K562 (cell line): ENCODE data around the gene STIM1. TPM values are rescaled to one million over a fixed set of nuclear protein-coding genes. Genes with fewer than 3 reads are reported as not detected.

ENCODE experiments used
- CBFA2T2 ChIP-seq: fragments of 450-650 bp; conservative IDR thresholded peaks from 2 replicates; pipeline ENCODE4 v1.6.1; 2017; ENCODE audit warnings: mild to moderate bottlenecking
- EP400 ChIP-seq: fragments of 450-650 bp; IDR thresholded peaks from 2 replicates; pipeline ENCODE4 v1.6.1; 2017; ENCODE audit warnings: antibody characterized with exemption, mild to moderate bottlenecking, moderate library complexity
- FOXJ2 ChIP-seq: fragments of 200-800 bp; sonication (Bioruptor generic); IDR thresholded peaks from 2 replicates; pipeline ENCODE4 v1.6.1; 2016; ENCODE audit warnings: missing genetic modification characterization, missing compliant biosample characterization
- GTF2B ChIP-seq: IDR thresholded peaks from 2 replicates; pipeline ENCODE4 v1.6.1; 2011; ENCODE audit not compliant: insufficient read length; ENCODE audit errors: extremely low read depth
- HMG20A ChIP-seq: fragments of 450-650 bp; formaldehyde crosslinking; conservative IDR thresholded peaks from 2 replicates; pipeline ENCODE4 v1.4.0; 2020; ENCODE audit warnings: mild to moderate bottlenecking, mixed read lengths
- MAFK ChIP-seq: IDR thresholded peaks from 2 replicates; pipeline ENCODE4 v1.6.1; 2011; ENCODE audit warnings: low read length, improper control_type of control experiment
- NBN ChIP-seq: fragments of 450-650 bp; IDR thresholded peaks from 2 replicates; pipeline ENCODE4 v1.6.1; 2016; ENCODE audit warnings: low read depth, mild to moderate bottlenecking
- NFIC ChIP-seq: fragments of 450-650 bp; IDR thresholded peaks from 2 replicates; pipeline ENCODE4 v1.6.1; 2017; ENCODE audit warnings: mild to moderate bottlenecking, inconsistent platforms
- POLR2G ChIP-seq: fragments of 200-400 bp; formaldehyde crosslinking; IDR thresholded peaks from 2 replicates; pipeline ENCODE4 v1.6.1; 2017; ENCODE audit warnings: low read depth, mild to moderate bottlenecking, antibody characterized with exemption, low read length, moderate library complexity
- TFAP4 ChIP-seq: sonication (generic); formaldehyde crosslinking; IDR thresholded peaks from 2 replicates; pipeline ENCODE4 v1.8.0; 2022; ENCODE audit warnings: missing genetic modification reagents, mild to moderate bottlenecking, moderate library complexity, borderline replicate concordance
- ZNF140 ChIP-seq: fragments of 250-450 bp; sonication (Bioruptor Pico); IDR thresholded peaks from 2 replicates; pipeline ENCODE4 v1.8.0; 2021; ENCODE audit warnings: moderate library complexity, mild to moderate bottlenecking, inconsistent platforms
- ZNF41 ChIP-seq: fragments of 250-450 bp; sonication (Bioruptor Pico); conservative IDR thresholded peaks from 2 replicates; pipeline ENCODE4 v1.4.0; 2020; ENCODE audit warnings: mild to moderate bottlenecking
- ZNF507 ChIP-seq: conservative IDR thresholded peaks from 2 replicates; pipeline ENCODE4 v1.6.1; 2017; ENCODE audit warnings: missing genetic modification characterization, missing compliant biosample characterization
- ZNF592 ChIP-seq: fragments of 450-650 bp; IDR thresholded peaks from 2 replicates; pipeline ENCODE4 v1.6.1; 2017; ENCODE audit warnings: antibody characterized with exemption, mild to moderate bottlenecking
- polyA plus RNA-seq, 8 experiments: library from polyadenylated mRNA; depleted of rRNA in 4 of 8; stranded (reverse) in 5 of 8; unstranded in 3 of 8; fragments of >200 nt; fragmentation: Nextera tagmentation in 2 of 8; fragmentation: Illumina TruSeq in 1 of 8; extraction: Ambion mirVana in 2 of 8; extraction: Trizol in 1 of 8; gene quantifications; 2 replicates each; pipeline versions ENCODE4 v1.2.1 to v1.2.3, GENCODE V29; 2011 to 2014; ENCODE audit warnings: inconsistent platforms in 1 of 8, missing spikeins in 1 of 8
- total RNA-seq, 7 experiments: library from RNA; depleted of rRNA in 6 of 7; stranded (reverse); fragments of >200 nt in 6 of 7; fragmentation: Illumina TruSeq in 2 of 7; extraction: Trizol in 2 of 7; gene quantifications; 2 replicates each; pipeline versions ENCODE4 v1.2.1 to v1.2.3, GENCODE V29; 2011 to 2021; ENCODE audit warnings: low replicate concordance in 1 of 7

The STIM1 gene
- total and polyA plus RNA-seq, 9 of the 15 experiments (the other 6 are each of a cell fraction or from before 2014, with no cell fraction given), result 7.7 to 50.5 (median 22.5) TPM

- TF ChIP-seq GTF2B (no peak), NBN (peak; percentile 69; the same call in 1 of the 2 replicates), MAFK (no peak; the same call in 1 of the 2 replicates), ZNF507 (tag) (no peak), EP400 (peak; percentile 63), ZNF140 (CRISPR knock-in tag) (no peak), TFAP4 (peak; percentile 84), ZNF592 (peak; percentile 79; the same call in 1 of the 2 replicates), CBFA2T2 (no peak), POLR2G (no peak; the same call in 1 of the 2 replicates), NFIC (no peak), ZNF41 (CRISPR knock-in tag) (no peak), FOXJ2 (tag) (no peak), HMG20A (CRISPR knock-in tag) (no peak)
These were observed 30.6 kb upstream of the STIM1 start (continued) for GRCh38 chr11:3824714-3825472.
